ENCODE results near the gene LRRC42.

LRRC42 gene

GRCh38 chr1:54016343-54017282 lies 70.5 kb downstream of the LRRC42 start:
- TF ChIP-seq, protein P1, sequence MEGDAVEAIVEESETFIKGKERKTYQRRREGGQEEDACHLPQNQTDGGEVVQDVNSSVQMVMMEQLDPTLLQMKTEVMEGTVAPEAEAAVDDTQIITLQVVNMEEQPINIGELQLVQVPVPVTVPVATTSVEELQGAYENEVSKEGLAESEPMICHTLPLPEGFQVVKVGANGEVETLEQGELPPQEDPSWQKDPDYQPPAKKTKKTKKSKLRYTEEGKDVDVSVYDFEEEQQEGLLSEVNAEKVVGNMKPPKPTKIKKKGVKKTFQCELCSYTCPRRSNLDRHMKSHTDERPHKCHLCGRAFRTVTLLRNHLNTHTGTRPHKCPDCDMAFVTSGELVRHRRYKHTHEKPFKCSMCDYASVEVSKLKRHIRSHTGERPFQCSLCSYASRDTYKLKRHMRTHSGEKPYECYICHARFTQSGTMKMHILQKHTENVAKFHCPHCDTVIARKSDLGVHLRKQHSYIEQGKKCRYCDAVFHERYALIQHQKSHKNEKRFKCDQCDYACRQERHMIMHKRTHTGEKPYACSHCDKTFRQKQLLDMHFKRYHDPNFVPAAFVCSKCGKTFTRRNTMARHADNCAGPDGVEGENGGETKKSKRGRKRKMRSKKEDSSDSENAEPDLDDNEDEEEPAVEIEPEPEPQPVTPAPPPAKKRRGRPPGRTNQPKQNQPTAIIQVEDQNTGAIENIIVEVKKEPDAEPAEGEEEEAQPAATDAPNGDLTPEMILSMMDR (IDR thresholded peaks at IDR 0.05; ENCODE audit: borderline replicate concordance, control extremely low read depth, extremely low read depth, insufficient read depth, missing control alignments), result no peak
- no peak for DNase-seq (ENCODE audit: low spot score)
- in situ Hi-C loops (cut with MboI; ENCODE audit: low sequenced_read_pairs, unreplicated experiment), result no loop called here

All from GM13976 (cell line).